Endothelial cell of umbilical vein (primary cell): Measurements from ENCODE around the gene TOGARAM2. TPM values are rescaled to one million over a fixed set of nuclear protein-coding genes. Genes with fewer than 3 reads are reported as not detected.
"Not testable (repeated sequence)": the region's sequence is repeated elsewhere in the genome, so short reads cannot be mapped to it uniquely, and the experiment has no call there.

Experiments
- BruUV-seq: library from RNA; stranded (reverse); fragments of 400-500 nt; replicated peaks from 2 replicates; lab custom pipeline; 2021; lab: Mats Ljungman, UMichigan
- CTCF ChIA-PET: fragments of 300-600, 350-600 bp; sonication (Branson Sonifier 250); formaldehyde crosslinking; loops from one replicate; lab custom pipeline; 2021; ENCODE audit warnings: antibody characterized with exemption, inconsistent platforms; lab: Charles Lee
- POLR2A ChIA-PET: fragments of 300-600, 350-600 bp; sonication (Branson Sonifier 250); formaldehyde crosslinking; loops from one replicate; lab custom pipeline; 2021; ENCODE audit warnings: antibody characterized with exemption, inconsistent platforms; lab: Charles Lee
- DNase-seq: peaks from one replicate; pipeline ENCODE4 v3.0.0-alpha.2; 2011; ENCODE audit warnings: low read depth, low spot score
- FAIRE-seq: peaks from 2 replicates; lab custom pipeline; 2011; peaks lifted over from hg19 to GRCh38; lab: Jason Lieb, UNC
- H2AFZ ChIP-seq: 2 replicates; pipeline ENCODE4 v1.6.0; 2012; ENCODE audit warnings: low read depth, low read length, control low read depth, inconsistent platforms
- H3K27ac ChIP-seq: 2 replicates; pipeline ENCODE4 v1.5.1; 2011; ENCODE audit warnings: low read depth, mild to moderate bottlenecking, control low read depth, low read length, moderate library complexity; ENCODE audit not compliant: insufficient read depth
- H3K27me3 ChIP-seq, 2 experiments: 2 replicates each; pipeline versions ENCODE4 v1.6.0 to v1.6.1; 2011; ENCODE audit warnings: low read length in 2 of 2, mixed read lengths in 1 of 2; ENCODE audit not compliant: control insufficient read depth in 2 of 2, insufficient read depth in 2 of 2
- H3K36me3 ChIP-seq, 2 experiments: 2 replicates in 1 of 2; 3 replicates in 1 of 2; pipeline ENCODE4 v1.5.1; 2011; ENCODE audit warnings: low read length in 2 of 2, mild to moderate bottlenecking in 1 of 2, moderate library complexity in 1 of 2; ENCODE audit not compliant: control insufficient read depth in 2 of 2, insufficient read depth in 2 of 2; ENCODE audit errors: extremely low read depth in 1 of 2
- H3K4me1 ChIP-seq: 3 replicates; pipeline ENCODE4 v1.5.1; 2011; ENCODE audit warnings: mild to moderate bottlenecking, low read length; ENCODE audit not compliant: control insufficient read depth, insufficient read depth; ENCODE audit errors: extremely low read depth
- H3K4me2 ChIP-seq: 2 replicates; pipeline ENCODE4 v1.6.1; 2011; ENCODE audit warnings: low read length, control low read depth, mixed read lengths; ENCODE audit not compliant: insufficient read depth
- H3K4me3 ChIP-seq, 3 experiments: fragments of 200-600 bp in 1 of 3; sonication (generic), shearing (Covaris generic) in 1 of 3; replicated peaks in 1 of 3; 2 replicates each; pipeline ENCODE4 v1.5.1; 2011 to 2016; ENCODE audit warnings: control low read depth in 3 of 3, low read length in 3 of 3, mild to moderate bottlenecking in 2 of 3, inconsistent platforms in 1 of 3, low read depth in 1 of 3, moderate library complexity in 1 of 3; ENCODE audit not compliant: insufficient read depth in 1 of 3
- H3K79me2 ChIP-seq: 2 replicates; pipeline ENCODE4 v1.6.0; 2012; ENCODE audit warnings: low read length, inconsistent platforms; ENCODE audit not compliant: control insufficient read depth, insufficient read depth
- H3K9ac ChIP-seq: replicated peaks from 2 replicates; pipeline ENCODE3; 2011; ENCODE audit warnings: low read length, control low read depth; ENCODE audit not compliant: insufficient read depth; ENCODE audit errors: extremely low read depth
- H3K9me1 ChIP-seq: replicated peaks from 3 replicates; pipeline ENCODE4 v1.6.0; 2011; ENCODE audit warnings: mild to moderate bottlenecking, low read length; ENCODE audit not compliant: control insufficient read depth, insufficient read depth; ENCODE audit errors: extremely low read depth
- H3K9me3 ChIP-seq: replicated peaks from 2 replicates; pipeline ENCODE4 v1.5.1; 2012; ENCODE audit warnings: low read length, inconsistent platforms; ENCODE audit not compliant: control insufficient read depth, insufficient read depth
- H4K20me1 ChIP-seq: replicated peaks from 2 replicates; pipeline ENCODE3; 2011; ENCODE audit warnings: mild to moderate bottlenecking, low read length; ENCODE audit not compliant: control insufficient read depth, insufficient read depth; ENCODE audit errors: extremely low read depth
- CTCF ChIP-seq, 2 donors: IDR thresholded peaks; 1 replicate in 1 of 2; 2 replicates in 1 of 2; pipeline ENCODE4 v1.5.1; 2011; ENCODE audit warnings: low read length in 2 of 2, mild to moderate bottlenecking in 2 of 2, moderate library complexity in 2 of 2, control low read depth in 1 of 2, inconsistent platforms in 1 of 2, low read depth in 1 of 2; ENCODE audit not compliant: insufficient read depth in 1 of 2; ENCODE audit errors: extremely low read depth in 1 of 2
- EZH2 ChIP-seq: IDR thresholded peaks from 2 replicates; pipeline ENCODE4 v1.6.1; 2012; ENCODE audit warnings: borderline replicate concordance, low read depth, mild to moderate bottlenecking, moderate library complexity, low read length, inconsistent platforms; ENCODE audit not compliant: severe bottlenecking
- FOS ChIP-seq: IDR thresholded peaks from 2 replicates; pipeline ENCODE4 v1.6.1; 2011; ENCODE audit warnings: mild to moderate bottlenecking, low read length, moderate library complexity, borderline replicate concordance; ENCODE audit not compliant: insufficient read depth
- GATA2 ChIP-seq: IDR thresholded peaks from 2 replicates; pipeline ENCODE4 v1.7.0; 2011; ENCODE audit warnings: low read depth, mild to moderate bottlenecking, moderate library complexity, mixed read lengths, low read length; ENCODE audit not compliant: insufficient read length, insufficient read depth
- JUN ChIP-seq: IDR thresholded peaks from 2 replicates; pipeline ENCODE4 v1.6.1; 2011; ENCODE audit warnings: borderline replicate concordance, low read depth; ENCODE audit not compliant: insufficient read length, insufficient read depth
- MAX ChIP-seq: IDR thresholded peaks from 2 replicates; pipeline ENCODE4 v1.6.1; 2011; ENCODE audit not compliant: insufficient read depth, insufficient read length
- MYC ChIP-seq: IDR thresholded peaks from one replicate; pipeline ENCODE4 v1.6.1; 2011; ENCODE audit warnings: mild to moderate bottlenecking, low read depth, low read length
- POLR2A ChIP-seq: IDR thresholded peaks from 2 replicates; pipeline ENCODE4 v1.6.1; 2012; ENCODE audit warnings: low read depth, mild to moderate bottlenecking, control low read depth, low read length
- POLR2AphosphoS5 ChIP-seq: IDR thresholded peaks from 2 replicates; pipeline ENCODE4 v1.6.1; 2012; ENCODE audit warnings: low read depth, mild to moderate bottlenecking, control low read depth, low read length, moderate library complexity; ENCODE audit not compliant: insufficient read depth
- dilution Hi-C: fragments of 300-500 bp; cut with MboI; formaldehyde crosslinking; loops from one replicate; pipeline ENCODE4 v1.15.0; 2019; ENCODE audit warnings: low sequenced_read_pairs; ENCODE audit not compliant: extremely low pct_ligation_motif_present
- intact Hi-C: fragments of 100-400 bp; cut with micrococcal nuclease; formaldehyde crosslinking; loops from one replicate; pipeline ENCODE4 v1.10.0; 2022
- polyA plus RNA-seq, 4 experiments: library from polyadenylated mRNA; depleted of rRNA in 3 of 4; stranded (reverse) in 3 of 4; unstranded in 1 of 4; fragments of >200 nt; gene quantifications; 2 replicates each; pipeline versions ENCODE4 v1.2.1 to v1.2.3, GENCODE V29; 2011 to 2012; ENCODE audit warnings: missing spikeins in 1 of 4
- total RNA-seq: library from RNA; stranded (reverse); gene quantifications from 2 replicates; pipeline ENCODE4 v1.2.3, GENCODE V29; 2021

The TOGARAM2 gene
- total and polyA plus RNA-seq, 2 donors (not counting 3 experiments of a cell fraction or from before 2014, with no cell fraction given) = not detected

- TF ChIP-seq POLR2AphosphoS5 = no peak
- no peak for TF ChIP-seq POLR2A
- TF ChIP-seq EZH2 = no peak
- POLR2A ChIA-PET = no interaction called here
- H3K4me2 ChIP-seq = no peak overlapping the region
- H3K27ac ChIP-seq = no peak overlapping the region
- no peaks in the 10 kb centered on the region for H3K4me1 ChIP-seq
- DNase-seq (no peak), FAIRE-seq (no peak)
- H3K36me3 ChIP-seq = no peaks in the 10 kb centered on the region
- no peak overlapping the region for H2AFZ ChIP-seq
- no peaks in the 10 kb centered on the region for H3K9me1 ChIP-seq
- dilution Hi-C loops = no loop called here
- no peak overlapping the region for H3K9ac ChIP-seq
- H4K20me1 ChIP-seq = no peaks in the 10 kb centered on the region
- no peaks in the 10 kb centered on the region for H3K79me2 ChIP-seq
- no TSS peak for BruUV-seq
- intact Hi-C loops = no loop called here
- no peaks in the 10 kb centered on the region for H3K27me3 ChIP-seq
- CTCF ChIA-PET = interaction anchor here (0.7 kb wide), 1 partner anchor 41 kb away, joined by 3 read pairs; no protein-coding TSS in a partner anchor
- no peak overlapping the region for H3K4me3 ChIP-seq
- H3K9me3 ChIP-seq = no peaks in the 10 kb centered on the region
Observed at GRCh38 chr2:29082804-29083495, 101.9 kb downstream of the TOGARAM2 start.

- H3K27me3 ChIP-seq = peaks cover 0 to 2% of the 10 kb centered on the region in 2 experiments
- no peaks in the 10 kb centered on the region for H3K9me1 ChIP-seq
- TF ChIP-seq MYC (no peak), EZH2 (no peak), CTCF (IDR thresholded peaks at IDR 0.05; ENCODE audit: extremely low read depth in 1 of 2, insufficient read depth in 1 of 2, low read depth in 1 of 2, low read length in 2 of 2) (no peak), MAX (no peak), POLR2AphosphoS5 (no peak), GATA2 (no peak), POLR2A (no peak), FOS (no peak), JUN (no peak)
- H3K9ac ChIP-seq = no peak overlapping the region
- no peaks in the 10 kb centered on the region for H3K79me2 ChIP-seq
- H3K27ac ChIP-seq = no peak overlapping the region
- CTCF ChIA-PET = no interaction called here
- FAIRE-seq (no peak), DNase-seq (no peak)
- no peaks in the 10 kb centered on the region for H3K4me1 ChIP-seq
- intact Hi-C loops = no loop called here
- H3K4me3 ChIP-seq = no peak overlapping the region
- H3K36me3 ChIP-seq = no peaks in the 10 kb centered on the region
- H2AFZ ChIP-seq = no peak overlapping the region
- POLR2A ChIA-PET = no interaction called here
- dilution Hi-C loops = no loop called here
- no peak overlapping the region for H3K4me2 ChIP-seq
- BruUV-seq = no TSS peak
- H4K20me1 ChIP-seq = no peaks in the 10 kb centered on the region
- H3K9me3 ChIP-seq = no peaks in the 10 kb centered on the region
Observed at GRCh38 chr2:29084554-29084953, 103.5 kb downstream of the TOGARAM2 start.

- H3K4me2 ChIP-seq, BruUV-seq, H3K9me3 ChIP-seq, H2AFZ ChIP-seq, H3K27me3 ChIP-seq, FAIRE-seq, H3K4me3 ChIP-seq, H3K9me1 ChIP-seq, CTCF ChIA-PET, DNase-seq, H3K36me3 ChIP-seq, intact Hi-C loops, POLR2A ChIA-PET, H3K4me1 ChIP-seq, H3K9ac ChIP-seq, H3K79me2 ChIP-seq, H3K27ac ChIP-seq, H4K20me1 ChIP-seq, dilution Hi-C loops: not testable (repeated sequence)
Observed at GRCh38 chr2:29090311-29090710, 109.2 kb downstream of the TOGARAM2 start.
